GM18520 (cell line): ENCODE measurements around the gene DNER.
"Not testable (repeated sequence)": the region's sequence is repeated elsewhere in the genome, so short reads cannot be mapped to it uniquely, and the experiment has no call there.

Experiments
- ATAC-seq: cut with Tn5 transposase; IDR thresholded peaks from one replicate; pipeline ENCODE4 v1.9.1; 2021; ENCODE audit not compliant: unreplicated experiment

The DNER gene

DNA sequence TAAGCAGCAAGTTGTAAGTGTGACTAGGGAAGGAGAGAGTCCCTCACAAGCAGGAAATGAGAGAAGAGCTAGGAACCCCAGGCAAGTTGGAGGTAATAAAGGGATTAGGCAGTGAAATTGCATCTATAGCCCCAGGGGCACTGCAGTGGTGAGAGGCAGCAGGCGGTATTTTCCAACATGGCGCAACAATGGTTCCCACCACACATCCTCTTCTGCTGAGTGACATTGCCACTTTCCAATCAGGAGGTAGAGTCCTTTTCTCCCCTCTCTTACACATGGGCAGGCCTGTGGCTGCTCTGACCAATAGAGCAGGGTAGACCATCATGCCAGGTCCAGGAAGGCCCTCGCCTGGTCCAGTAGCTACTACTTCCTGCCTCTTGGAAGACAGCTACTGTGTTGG, 86.6 kb downstream of the DNER start:
- ATAC-seq: no peak

DNA sequence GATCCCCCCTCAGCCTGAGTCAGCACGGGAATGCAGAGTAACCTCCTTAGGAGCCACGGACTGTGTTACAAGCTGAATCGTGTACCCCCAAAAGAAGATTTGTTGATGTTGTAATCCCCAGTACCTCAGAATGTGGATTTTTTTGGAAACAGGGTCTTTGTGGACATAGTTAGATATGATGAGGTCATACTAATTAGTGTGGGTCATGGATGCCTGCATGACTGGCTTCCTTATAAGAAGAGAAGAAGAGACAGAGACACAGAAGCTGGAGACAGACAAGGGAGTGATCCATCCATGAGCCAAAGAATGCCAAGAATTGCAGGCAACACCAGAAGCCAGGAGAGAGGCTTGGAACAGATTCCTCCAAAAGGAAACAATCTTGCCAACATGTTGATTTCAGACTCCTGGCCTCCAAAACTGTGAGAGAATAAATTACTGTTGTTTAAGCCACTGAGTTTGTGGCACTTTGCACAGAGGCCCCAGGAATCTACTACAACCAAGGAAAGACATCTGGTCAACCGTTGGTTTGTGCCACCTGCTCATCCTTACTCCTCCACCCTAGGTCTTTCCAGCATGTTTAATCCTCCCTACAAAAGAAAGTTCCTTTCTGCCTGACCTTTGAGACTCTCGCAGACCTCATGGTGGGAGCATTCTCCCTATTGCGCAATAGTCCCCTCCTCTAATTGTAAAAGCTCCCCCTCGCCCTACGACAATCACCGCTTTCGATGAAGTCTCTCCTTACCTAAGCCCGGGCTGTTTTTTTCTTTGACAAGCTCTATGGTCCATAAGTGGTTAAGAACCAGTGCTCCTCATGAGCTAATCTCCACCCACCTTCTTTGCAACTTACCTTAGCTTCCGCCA, 91.6 kb downstream of the DNER start:
- no peak for ATAC-seq

DNA sequence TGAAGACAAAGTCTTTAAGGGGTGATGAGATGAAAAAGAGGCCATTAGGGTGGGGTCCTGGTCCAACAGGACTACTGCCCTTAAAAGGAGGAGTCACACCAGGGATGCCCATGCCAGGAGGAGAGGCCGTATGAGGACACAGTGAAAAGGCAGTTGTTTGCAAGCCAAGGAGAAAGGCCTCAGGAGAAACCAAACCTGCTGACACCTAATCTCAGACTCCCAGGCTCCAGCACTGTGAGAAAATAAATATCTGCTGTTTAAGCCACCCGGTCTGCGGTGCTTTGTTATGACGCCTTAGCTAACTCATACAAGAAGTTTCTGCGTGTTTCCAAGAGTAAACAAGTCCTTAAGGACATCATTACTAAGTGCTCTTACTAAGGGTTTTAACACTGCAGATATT, 93.6 kb downstream of the DNER start:
- no peak for ATAC-seq

DNA sequence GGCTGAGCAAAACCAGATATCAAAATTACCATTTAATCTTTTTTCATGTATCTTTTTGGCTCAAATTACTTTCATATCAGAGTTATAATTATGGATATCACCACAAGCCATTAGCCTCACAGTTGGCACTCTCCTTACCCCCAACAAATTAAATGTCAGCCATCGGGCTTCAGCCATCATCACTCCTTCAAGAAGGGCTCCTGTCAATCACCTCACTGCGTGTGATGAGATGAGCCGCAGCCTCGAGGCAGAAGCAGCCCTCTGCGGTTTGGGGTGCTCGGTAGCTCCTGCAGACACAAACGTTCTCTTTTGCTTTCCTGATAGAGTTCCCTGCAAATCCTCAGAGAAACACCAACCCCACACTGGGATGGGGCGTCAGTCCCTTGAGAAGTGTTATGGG, 94.1 kb downstream of the DNER start:
- ATAC-seq: no peak

DNA sequence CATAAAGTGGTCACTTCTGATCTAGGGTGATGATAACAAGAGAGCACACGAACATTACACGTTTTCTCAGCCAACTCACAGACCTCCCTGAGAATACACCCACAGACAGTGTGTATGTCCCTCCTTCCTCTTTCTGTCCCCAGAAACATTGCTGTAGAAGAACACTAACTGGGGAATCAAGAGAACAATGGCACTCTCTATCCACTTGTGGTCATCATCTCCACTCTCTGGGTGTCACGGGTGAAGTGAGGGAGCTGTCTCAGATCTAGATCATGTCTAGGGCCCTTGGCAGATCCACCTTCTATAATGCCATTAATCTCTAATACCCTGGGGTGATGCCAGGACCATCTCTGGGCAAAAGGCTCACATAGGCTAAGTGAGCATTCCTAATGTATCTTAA, 97.9 kb downstream of the DNER start:
- ATAC-seq: no peak

DNA sequence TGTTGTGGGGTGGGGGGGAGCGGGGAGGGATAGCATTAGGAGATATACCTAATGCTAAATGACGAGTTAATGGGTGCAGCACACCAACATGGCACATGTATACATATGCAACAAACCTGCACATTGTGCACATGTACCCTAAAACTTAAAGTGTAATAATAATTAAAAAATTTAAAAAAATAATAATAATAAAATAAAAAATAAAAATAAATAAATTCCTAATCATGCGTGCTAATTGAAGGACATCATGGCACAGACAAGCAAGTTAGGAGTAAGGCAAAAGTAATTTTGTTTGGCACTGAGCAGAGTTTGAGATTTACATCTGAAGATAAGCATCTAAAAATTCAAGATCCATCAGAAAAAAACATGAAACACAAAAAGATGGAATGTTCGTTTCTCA, 100.3 kb downstream of the DNER start:
- not testable (repeated sequence) for ATAC-seq

DNA sequence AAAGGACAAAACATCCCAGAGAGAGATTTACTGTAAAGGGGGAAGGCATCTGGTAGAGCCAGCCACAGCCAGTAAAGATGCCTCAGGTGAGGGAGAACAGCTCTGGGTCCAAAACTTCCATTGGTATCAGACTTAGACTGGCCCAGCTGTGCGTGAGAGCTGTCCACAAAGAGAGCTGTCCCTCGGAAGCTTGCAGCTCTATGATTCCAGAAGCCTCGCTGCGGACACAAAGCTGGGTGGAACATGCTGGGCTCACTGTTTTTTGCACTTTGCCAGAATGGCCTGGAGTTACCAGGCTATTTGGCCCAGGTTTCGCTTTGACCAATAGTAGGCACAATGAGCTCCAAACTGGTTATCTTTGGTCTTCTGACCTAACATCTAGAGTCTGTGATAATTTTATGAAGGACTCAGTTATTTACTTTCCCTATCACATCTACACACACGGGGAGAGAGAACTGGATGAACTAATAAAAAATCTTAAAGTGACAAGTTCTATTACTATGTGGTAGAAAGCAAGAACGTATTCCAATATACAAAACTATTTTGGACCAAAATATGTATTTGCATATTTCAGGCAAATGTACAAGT, 101.9 kb downstream of the DNER start:
- ATAC-seq: no peak

DNA sequence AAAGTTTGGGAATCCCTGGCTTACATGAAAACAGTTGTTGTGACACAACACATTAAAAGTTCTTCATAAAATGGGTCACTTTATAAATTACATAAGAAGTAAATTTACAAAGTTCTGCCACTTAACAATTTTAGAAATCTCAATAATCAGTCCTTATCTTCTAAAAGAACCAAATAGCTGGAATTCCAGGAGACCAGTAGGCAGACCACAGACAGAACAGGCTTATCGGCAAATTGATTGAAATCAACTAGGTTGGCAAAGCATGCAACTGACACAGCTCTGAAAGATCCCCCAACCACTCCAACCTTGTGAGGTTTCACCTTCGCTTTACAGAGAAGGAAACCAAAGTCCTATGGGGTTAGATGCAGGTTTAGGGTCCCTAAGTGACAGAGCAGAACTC, 103.0 kb downstream of the DNER start:
- ATAC-seq: no peak

DNA sequence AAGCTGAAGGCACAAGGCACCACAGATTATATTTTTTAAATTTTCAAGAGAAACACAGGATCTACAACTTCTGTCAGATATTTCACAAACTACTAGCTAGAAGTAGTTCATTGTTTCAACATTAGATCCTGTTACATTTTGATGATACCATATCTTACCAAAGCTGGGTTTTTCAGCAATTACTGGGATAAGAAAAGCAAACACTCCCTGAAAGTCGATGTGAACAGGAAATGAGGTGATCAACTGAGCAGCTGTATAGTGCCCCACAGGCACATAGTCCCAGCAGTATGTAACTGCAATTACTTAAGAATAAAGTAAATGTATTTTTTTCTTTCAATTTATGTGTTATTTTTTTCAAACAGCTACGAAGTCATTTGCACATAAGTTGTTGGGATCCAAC, 103.5 kb downstream of the DNER start:
- ATAC-seq: no peak

DNA sequence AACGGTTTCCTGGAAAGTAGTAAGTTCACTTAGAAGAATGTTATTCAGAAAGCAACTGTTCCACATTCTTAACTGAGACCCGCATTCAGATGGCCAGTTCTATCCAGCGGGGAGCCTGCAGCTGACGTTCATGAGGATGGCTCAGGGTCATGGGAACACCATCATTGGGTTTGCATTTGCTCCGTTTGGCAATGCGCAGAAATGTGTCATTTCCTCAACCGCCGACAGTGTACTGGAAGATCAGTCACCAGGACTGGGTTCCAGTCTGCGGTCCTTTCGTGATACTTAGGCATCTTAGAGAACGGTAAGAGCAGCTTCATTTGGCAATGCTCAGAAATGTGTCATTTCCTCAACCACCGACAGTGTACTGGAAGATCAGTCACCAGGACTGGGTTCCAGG, 104.0 kb downstream of the DNER start:
- no peak for ATAC-seq

DNA sequence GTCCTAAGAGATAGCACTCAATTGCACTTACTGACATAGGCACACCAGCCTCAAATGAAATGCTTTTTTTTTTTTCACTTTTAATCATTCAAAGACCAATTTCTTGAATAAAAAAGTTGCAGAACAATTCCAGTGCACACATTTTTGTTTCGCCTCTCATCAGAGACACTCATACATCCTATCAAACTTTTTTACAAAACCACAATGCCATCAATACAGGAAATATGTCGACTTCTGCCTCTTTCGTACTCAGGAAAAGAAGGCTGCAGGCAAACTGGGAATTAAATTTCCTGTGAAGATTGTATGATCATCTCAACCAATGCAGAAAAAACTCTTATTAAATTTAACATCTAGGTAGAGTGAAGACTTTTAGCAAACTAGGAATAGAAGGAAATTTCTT, 112.4 kb downstream of the DNER start:
- no peak for ATAC-seq

DNA sequence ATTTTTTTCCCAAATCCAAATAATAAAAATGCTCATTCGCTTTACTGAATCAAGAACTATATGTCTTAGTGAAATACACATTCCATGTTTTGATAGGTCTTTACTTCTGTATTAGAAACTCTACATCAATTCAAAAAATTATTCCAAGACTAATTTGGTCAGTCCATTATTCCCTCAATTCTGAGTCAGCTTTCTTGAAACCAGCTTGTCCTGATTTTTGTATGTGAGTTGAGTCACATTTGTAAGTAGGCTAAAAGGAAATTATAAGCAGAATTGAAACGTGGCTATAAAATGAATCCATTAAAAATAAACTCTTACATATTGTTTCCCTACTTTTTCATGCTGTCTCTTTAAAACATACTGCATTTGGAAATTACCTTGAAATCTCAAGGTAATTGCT, 113.0 kb downstream of the DNER start:
- no peak for ATAC-seq

DNA sequence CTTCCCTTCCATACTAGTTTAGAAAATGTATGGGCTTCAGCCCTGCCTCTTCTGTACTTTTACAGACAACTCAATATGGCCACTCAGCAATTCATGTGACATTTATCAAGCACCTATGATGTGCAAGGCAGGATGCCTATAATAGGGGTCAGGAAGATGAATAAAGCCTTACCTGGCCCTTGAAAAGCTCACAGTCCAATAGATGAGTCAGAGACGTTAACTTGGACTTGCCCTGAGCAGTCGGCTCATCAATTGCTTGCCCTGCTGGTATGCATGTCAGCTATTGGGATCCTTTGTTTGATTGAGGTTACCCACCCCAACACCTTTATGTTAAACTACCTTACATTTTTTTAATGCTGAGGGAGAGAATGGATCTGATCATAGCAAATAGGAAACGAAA, 116.1 kb downstream of the DNER start:
- no peak for ATAC-seq

DNA sequence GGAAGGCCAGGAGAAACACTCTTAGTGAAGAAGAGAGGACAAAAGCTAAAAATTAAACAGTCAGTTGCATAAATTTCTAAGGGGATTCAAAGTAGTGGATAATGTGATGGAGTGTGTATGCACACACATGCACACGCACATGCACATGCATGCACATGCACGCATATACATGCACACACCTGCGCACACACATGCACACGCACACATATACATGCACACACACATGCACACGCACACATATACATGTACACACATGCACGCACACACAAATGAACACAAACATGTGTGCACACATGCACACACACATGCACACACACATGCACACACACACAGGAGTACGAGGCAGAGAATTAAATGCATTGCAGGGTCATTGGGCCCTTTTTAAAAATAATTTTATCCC, 117.6 kb downstream of the DNER start:
- ATAC-seq: no peak

DNA sequence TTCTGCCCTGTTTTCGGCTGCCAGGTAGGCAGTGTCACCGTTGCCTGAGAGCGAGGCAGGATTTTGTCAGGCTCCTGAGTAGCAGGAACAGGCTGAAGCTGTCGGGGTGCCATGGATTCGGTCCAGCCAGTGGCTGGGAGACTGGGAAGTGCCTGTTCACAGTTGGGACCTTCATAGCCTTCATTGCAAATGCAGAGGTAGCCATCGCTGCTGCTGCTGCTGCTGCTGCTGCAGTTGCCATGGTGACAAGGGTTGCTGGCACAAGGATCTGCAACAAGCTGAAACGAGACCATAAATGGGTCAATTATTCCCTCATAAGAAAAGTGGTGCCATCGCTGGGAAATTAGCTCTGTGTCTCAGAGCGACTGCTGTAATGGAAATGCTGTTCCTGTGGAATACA, 122.7 kb downstream of the DNER start:
- no peak for ATAC-seq

DNA sequence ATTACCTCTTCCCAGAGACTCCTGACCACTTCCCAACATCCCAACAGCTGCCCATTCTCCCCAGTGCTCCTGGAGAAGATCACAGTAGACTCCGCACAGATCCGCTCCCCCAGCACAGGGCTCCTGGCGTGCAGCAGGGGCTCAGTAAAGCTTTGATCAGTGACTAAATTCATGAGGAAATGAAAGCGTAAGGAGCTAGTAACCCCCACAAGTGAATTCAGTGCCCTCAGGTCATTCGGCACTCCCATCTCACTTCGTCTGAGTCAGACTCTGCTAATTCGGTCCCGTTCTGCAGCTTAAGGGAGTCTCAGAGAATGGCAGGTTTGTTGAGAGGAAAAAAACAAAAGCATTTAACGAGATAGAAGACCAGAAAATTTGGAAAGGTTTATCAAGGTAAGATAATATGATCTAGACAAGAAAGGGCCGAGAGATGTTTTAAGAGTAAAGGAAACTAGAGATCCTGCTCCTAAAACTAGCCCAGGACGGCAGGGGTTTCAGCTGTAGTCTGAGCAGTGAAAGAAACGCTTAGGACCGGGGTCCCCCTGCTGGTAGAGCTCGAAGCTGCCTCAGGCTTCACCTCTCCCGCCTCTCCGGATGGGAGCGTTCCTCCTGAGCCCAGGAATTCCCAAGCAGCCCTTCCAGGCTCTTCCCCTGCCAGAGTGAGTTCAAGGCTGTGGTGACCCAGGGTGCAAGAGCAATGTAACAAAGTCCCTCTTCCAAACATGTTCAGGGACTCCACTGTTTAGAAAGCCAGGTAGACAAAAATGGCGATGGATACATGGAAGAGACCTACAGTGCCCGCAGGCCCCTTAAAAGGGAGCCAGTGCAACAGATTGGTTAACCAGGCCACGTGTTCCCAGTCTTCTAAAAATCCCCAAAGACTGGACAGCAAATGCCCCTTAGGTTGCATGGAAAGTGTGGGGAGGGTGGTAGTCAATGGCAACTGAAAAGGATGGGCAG, 127.3 kb downstream of the DNER start:
- no peak for ATAC-seq

DNA sequence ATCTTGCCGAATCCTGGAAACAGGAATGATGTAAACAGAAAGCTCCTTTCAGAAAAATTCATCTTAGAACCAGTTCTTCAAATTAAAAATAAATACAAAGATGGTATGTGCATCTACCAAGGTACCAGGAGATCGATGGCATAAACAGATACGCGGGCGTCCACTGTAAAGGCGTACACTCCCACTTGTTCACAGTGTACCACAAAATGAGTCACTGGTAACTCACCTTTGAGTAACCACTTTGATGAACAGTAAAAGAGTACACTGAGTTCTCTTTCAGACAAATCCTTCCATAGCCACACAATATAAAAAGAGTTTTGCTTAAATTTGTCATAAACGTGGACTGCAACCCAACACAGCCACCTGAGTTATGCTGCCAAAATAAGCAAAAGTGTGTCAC, 128.3 kb downstream of the DNER start:
- ATAC-seq: no peak

DNA sequence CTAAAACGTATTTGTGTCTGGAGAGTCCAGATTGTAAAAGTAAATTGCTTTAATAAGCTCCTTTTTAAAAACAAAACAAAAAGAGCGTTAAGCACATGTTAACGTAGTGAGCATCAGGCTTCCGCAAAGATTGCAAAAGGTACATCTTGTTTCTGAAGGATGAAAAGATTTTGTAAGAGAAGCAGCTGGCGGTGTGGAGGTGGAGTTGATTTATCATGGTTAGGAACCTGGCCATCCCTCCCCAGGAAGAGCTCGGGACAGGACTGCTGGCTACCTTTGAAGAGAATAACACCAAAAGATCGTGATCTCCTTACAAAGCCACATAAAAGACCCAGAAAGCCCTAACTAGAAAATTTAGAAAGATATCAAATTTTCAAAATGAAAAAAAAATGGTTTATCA, 132.2 kb downstream of the DNER start:
- ATAC-seq: no peak

DNA sequence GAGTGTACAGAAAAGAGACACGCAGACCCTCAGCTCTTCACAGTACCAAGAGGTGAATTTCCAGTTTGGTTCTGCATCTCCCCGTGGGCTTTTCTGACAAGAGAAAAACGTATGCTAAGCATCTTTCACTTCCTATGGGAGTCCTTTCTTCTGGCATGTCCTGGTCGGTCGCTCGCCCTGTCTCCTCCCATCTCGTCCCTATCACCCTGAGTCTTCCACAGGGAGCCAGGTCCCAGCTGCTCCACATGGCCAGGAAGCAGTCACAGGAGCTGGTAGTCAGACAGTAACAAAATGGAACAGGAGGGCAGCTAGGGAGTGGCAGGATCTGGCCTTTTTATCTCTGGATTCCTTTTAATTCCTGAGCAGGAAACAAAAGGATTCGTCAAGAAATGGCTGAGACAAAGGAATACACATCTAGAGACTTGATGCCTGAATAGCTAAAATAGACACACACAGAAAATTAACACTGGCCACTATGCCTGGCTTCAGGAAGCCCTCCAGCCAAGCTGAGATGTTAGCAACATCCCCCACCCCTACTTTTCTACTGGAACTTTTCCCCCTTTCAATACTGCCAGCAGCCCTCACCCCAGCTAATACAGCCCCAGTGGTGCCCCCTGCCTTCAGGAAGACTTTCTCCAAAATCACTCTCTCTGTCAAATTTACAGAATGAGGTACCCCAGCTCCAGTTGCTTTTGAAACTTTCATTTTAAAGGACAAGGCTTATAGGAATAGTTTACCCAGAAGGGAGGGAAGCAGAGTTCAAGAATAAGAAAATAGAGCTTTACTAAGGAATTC, 136.1 kb downstream of the DNER start:
- ATAC-seq: no peak

DNA sequence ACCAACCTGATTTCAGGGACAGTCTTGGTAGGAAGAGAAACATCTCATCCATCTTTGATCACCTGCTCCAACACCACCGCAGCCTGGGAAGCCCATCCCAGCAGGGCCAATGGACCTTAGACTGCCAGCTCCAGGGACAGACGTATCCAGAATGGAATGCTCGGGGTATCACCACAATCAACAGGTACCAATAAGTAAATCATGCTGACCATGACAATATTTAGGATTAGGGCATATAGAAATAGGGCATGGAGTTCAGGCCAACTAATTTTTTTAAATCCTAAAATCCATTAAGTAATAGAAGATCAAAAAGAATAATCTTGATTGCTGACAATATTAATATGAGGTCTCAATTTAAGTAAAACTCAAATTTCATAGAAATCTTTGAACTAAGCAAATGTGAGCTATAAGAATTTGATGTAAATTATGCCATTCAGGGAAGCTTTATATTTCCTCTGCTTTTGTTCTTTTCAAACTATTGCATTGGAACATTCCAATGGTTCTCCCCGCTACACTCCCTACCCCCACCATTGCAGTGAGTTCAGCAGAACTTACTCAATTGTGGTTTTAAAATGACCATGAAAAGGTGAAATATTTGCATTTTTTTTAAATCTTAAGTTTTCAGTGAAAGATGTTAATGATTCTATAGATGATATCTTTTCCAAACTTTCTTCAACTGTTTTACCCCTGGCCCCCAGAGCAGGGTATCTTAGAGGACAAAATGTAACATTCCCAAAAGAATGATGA, 138.6 kb downstream of the DNER start:
- ATAC-seq: no peak
